Astrocyte of the cerebellum (primary cell): ENCODE results near the gene TMTC2.

Experiments used
- DNase-seq: peaks from one replicate; pipeline ENCODE4 v3.0.0-alpha.2; 2011; ENCODE audit warnings: low read depth
- H3K4me3 ChIP-seq: 2 replicates; pipeline ENCODE4 v1.5.1; 2011; ENCODE audit warnings: mild to moderate bottlenecking, low read depth, low read length, moderate library complexity
- CTCF ChIP-seq: IDR thresholded peaks from 2 replicates; pipeline ENCODE4 v1.5.1; 2012; ENCODE audit warnings: low read length, low read depth, moderate library complexity, mild to moderate bottlenecking; ENCODE audit errors: missing control alignments
- in situ Hi-C: cut with HindIII; loops from 2 replicates; pipeline ENCODE4 v1.10.0; 2017; ENCODE audit warnings: low sequenced_read_pairs

Gene TMTC2

GRCh38 chr12:82721726-82722125, 35.0 kb downstream of the TMTC2 start:
- TF ChIP-seq CTCF = no peak
- DNase-seq = no peak
- no peak overlapping the region for H3K4me3 ChIP-seq
- in situ Hi-C loops = no loop called here

DNA sequence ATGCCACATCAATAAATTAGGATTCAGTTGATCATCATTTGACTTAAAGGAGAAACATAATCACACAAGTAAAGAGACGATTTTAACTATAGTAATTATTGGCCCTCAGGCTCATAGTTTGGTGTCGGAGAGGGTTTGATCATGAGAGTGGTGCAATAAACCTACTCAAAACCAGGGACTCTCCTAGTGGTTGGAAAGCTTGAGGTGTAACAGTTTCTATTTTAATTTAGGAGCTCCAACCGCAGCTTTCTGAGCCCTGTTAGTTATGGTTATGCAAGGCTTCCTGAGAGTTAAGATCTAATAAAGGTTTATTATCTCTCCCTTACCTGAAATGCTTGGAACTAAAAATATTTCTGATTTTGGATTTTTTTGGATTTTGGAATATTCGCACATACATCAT, 36.4 kb downstream of the TMTC2 start:
- in situ Hi-C loops = no loop called here
- no peak for TF ChIP-seq CTCF
- DNase-seq = no peak
- no peak overlapping the region for H3K4me3 ChIP-seq

GRCh38 chr12:82723891-82724290, 37.2 kb downstream of the TMTC2 start:
- TF ChIP-seq CTCF = no peak
- in situ Hi-C loops = no loop called here
- no peak for DNase-seq
- H3K4me3 ChIP-seq = no peak overlapping the region

GRCh38 chr12:82725741-82726140, 39.0 kb downstream of the TMTC2 start:
- no peak for DNase-seq
- no peak for TF ChIP-seq CTCF
- in situ Hi-C loops = no loop called here
- H3K4me3 ChIP-seq = no peak overlapping the region

DNA sequence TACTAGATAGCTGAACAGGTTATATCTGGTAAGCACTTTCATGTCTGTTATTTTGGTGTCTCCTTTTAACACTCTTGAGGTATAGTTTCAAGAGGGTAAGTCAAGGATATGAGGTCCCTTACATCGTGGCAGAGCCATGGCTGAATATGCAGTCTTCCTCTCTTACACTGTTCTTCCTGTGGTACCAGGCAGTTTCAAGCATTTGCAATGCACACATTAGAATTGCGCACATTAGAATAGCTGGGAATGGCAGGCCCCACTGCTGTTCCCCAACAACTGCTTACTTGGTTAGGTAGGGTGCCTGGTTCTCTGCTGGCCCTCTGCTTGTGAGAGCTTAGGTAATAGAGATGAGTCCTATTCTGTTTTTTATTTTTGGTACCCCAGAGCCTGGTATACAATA, 41.2 kb downstream of the TMTC2 start:
- TF ChIP-seq CTCF = no peak
- no peak for DNase-seq
- H3K4me3 ChIP-seq = no peak overlapping the region
- in situ Hi-C loops = no loop called here

DNA sequence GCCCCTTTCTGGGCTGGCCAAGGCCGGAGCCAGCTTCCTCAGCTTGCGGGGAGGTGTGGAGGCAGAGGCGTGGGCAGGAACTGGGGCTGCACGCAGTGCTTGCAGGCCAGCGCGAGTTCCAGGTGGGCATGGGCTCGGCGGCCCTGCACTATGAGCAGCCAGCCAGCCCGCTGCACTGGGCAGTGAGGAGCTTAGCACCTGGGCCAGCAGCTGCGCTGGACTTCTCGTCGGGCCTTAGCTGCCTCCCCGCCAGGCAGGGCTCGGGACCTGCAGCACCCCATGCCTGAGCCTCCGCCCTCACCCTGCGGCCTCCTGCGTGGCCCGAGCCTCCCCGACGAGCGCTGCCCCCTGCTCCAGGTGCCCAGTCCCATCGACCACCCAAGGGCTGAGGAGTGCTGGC, 42.0 kb downstream of the TMTC2 start:
- TF ChIP-seq CTCF = no peak
- H3K4me3 ChIP-seq = no peak overlapping the region
- in situ Hi-C loops = no loop called here
- DNase-seq = no peak

DNA sequence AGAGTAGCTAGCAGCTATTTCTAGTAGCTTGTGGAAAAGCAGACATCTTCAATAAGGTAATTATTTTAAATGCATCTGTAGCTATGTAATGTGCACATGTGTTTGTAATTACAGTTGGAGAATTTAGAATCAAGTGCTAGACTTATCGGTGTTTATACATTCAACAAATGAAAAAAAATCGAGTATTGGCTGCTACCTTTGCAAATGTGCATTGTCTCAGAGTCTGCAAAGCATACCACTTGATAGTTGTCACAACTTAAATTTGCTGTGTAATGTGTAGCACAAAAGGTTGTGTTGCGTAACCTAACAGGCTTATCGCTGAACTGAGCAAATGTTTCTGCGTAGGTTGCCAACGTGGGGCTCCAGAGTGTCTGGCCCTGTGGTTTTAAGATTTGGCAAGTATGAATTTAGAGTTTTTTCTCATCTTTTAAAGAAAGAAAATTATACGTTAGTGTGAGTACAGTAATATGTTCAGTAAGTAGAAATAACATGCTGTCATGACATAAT, 44.3 kb downstream of the TMTC2 start:
- H3K4me3 ChIP-seq = no peak overlapping the region
- DNase-seq = peak; percentile 46
- TF ChIP-seq CTCF = no peak
- in situ Hi-C loops = no loop called here
